Hepatocyte (in vitro differentiated cells): ENCODE results near the gene HOXD9.

Experiments used
- CTCF ChIP-seq: fragments of 200-600 bp; sonication (generic); IDR thresholded peaks from 2 replicates; pipeline ENCODE4 v1.5.1; 2016; ENCODE audit warnings: antibody characterized with exemption, mild to moderate bottlenecking; ENCODE audit not compliant: poor library complexity
- EZH2 ChIP-seq: fragments of 200-600 bp; sonication (generic); IDR thresholded peaks from 2 replicates; pipeline ENCODE4 v1.6.1; 2016; ENCODE audit warnings: antibody characterized with exemption, mild to moderate bottlenecking, borderline replicate concordance

GRCh38 chr2:176081376-176081836 lies 41.1 kb upstream of the HOXD9 start:
- TF ChIP-seq CTCF (no peak), EZH2 (no peak)
